H1 (cell line): Measurements from ENCODE around the gene UBE2I. TPM values are rescaled to one million over a fixed set of nuclear protein-coding genes. Genes with fewer than 3 reads are reported as not detected.

ENCODE experiments used
- BACH1 ChIP-seq: IDR thresholded peaks from 2 replicates; pipeline ENCODE4 v1.6.1; 2012; ENCODE audit warnings: low read length, improper control_type of control experiment
- CHD1 ChIP-seq: IDR thresholded peaks from 2 replicates; pipeline ENCODE4 v1.6.1; 2012; ENCODE audit warnings: low read depth, low read length, improper control_type of control experiment
- CREB1 ChIP-seq: IDR thresholded peaks from 2 replicates; pipeline ENCODE4 v1.6.1; 2012; ENCODE audit warnings: inconsistent platforms
- PHF8 ChIP-seq: fragments of 200-600 bp; sonication (generic); conservative IDR thresholded peaks from 2 replicates; pipeline ENCODE4 v1.7.1; 2012; ENCODE audit warnings: low read depth, mild to moderate bottlenecking, inconsistent platforms, low read length, moderate library complexity
- TAF7 ChIP-seq: optimal IDR thresholded peaks from 2 replicates; pipeline ENCODE3; 2011; ENCODE audit warnings: low read depth, mild to moderate bottlenecking, inconsistent platforms, low read length, moderate library complexity, borderline replicate concordance
- polyA plus RNA-seq, 7 experiments: library from polyadenylated mRNA; depleted of rRNA in 3 of 7; stranded (reverse) in 5 of 7; unstranded in 2 of 7; fragments of >200 nt in 5 of 7; fragments of 200-250 nt in 2 of 7; gene quantifications; 1 replicate in 5 of 7; 2 replicates in 1 of 7; 4 replicates in 1 of 7; pipeline versions ENCODE4 v1.2.1 to v1.2.3, GENCODE V29; 2011 to 2013; ENCODE audit warnings: missing spikeins in 2 of 7, mixed read lengths in 2 of 7
- total RNA-seq: library from RNA; stranded (reverse); fragmentation: NEBNext Ultra II Directional; extraction: Animal tissue kit (Norgen Biotek cat#: 25700); gene quantifications from 2 replicates; pipeline ENCODE4 v1.2.1, GENCODE V29; 2021

UBE2I gene
- total and polyA plus RNA-seq, 2 of the 8 experiments (the other 6 are each of a cell fraction or from before 2014, with no cell fraction given), result 148 to 268 TPM

- TF ChIP-seq BACH1, result no peak
- TF ChIP-seq CHD1, result no peak
- no peak for TF ChIP-seq TAF7
- TF ChIP-seq CREB1, result no peak
- TF ChIP-seq PHF8, result no peak
Measured at GRCh38 chr16:1286513-1287094, 22.8 kb upstream of the UBE2I start (continued).
